HT-29 (cell line): ENCODE measurements around the gene WIPF3. TPM values are rescaled to one million over a fixed set of nuclear protein-coding genes. Genes with fewer than 3 reads are reported as not detected.
"Not testable (repeated sequence)": the region's sequence is repeated elsewhere in the genome, so short reads cannot be mapped to it uniquely, and the experiment has no call there.

Source experiments
- DNase-seq: peaks from one replicate; pipeline ENCODE4 v3.0.0-alpha.2; 2015; ENCODE audit warnings: low spot score
- small RNA-seq: library from RNA; depleted of rRNA; stranded (forward); fragments of <200 nt; gene quantifications from one replicate; pipeline ENCODE3, GENCODE V24; 2014
- total RNA-seq: library from RNA; depleted of rRNA; stranded (reverse); fragments of >200 nt; shearing (Covaris generic); gene quantifications from 2 replicates; pipeline ENCODE4 v1.2.3, GENCODE V29; 2014; rRNA removed

The WIPF3 gene
- total RNA-seq, 1 experiment from 2014 or later, result 0.10 TPM

GRCh38 chr7:29950480-29950879 lies 144.2 kb downstream of the WIPF3 start:
- no peak for DNase-seq

DNA sequence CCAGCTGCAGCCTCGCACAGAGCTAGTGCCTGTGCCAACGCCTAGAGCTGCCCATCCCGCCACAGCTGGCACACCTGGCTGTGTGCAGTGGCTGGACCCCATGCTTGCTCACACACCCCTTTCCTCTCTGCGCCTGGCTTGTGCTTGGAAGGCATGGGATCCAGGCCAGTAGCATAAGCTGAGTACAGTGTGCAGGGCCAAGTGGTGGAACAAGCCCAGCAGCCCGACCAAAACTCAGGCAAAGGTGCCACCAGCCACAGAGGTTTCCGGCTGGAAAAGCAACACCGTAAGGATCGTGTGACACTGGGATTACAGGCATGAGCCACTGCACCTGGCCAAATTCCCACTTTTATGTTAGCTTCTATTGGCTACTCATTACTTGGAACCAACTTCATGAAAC lies 144.9 kb downstream of the WIPF3 start:
- DNase-seq, result no peak

DNA sequence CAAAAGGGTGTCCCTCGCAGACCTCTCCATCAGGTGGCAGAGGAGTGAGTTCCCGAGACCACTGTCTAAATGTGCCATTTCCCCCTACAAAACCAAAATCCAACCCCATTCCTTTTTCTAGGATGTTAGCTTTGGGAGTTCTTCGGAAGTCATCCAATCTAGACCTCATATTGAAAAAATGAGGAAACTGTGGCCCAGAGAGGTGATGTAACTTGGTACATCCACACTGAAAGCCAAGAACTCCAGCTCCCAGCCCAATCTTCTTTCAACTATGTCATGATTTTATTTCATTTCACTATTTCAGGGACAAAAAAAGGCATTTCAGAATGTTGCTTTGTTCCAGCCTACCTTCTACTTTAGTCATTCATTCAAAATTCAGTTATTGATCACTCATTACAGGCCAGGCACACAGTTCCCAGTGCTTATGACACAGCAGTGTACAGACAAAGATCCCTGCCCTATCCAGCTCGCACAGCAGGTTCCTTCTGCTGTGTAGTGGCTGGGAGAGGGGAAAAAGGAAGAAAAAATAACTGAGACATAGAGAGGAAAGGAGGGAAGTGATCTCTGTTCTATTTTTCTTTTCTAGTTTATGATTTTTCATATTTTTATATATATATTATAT lies 147.5 kb downstream of the WIPF3 start:
- no peak for DNase-seq

DNA sequence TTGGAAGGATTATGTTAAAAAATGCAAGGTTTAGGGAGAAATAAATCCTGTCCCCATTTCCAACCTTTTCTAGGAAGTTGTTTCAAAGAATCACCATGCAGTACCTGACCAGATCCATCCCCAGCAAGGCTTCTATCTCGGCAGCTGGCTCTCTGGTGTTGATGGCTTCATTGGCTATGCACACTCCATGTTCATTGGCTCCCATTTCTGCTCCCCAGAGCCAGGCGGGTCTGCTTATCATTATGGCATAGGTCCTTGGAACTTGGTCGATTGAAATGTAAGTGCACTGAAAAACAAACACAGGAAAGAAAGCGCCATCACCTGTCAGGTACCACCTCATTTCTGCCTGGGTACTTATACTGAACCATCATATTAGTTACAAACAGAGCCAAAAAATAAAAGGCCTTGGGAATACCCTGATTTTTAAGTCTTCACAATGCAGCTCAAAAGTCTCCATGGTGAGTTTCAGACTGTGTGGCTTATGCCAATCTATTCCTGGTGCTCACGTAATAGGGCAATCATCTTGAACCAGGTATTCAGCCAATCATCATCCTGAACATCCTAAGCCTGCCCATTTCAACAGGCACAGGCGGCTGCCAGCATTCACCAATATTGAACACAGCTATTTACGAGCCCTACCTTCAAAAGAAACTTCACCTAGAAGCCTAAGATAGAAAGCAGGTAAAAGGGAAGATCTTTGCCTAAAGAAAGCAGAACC lies 148.9 kb downstream of the WIPF3 start:
- DNase-seq, result no peak

GRCh38 chr7:29955799-29956486 lies 149.6 kb downstream of the WIPF3 start:
- no peak for DNase-seq

DNA sequence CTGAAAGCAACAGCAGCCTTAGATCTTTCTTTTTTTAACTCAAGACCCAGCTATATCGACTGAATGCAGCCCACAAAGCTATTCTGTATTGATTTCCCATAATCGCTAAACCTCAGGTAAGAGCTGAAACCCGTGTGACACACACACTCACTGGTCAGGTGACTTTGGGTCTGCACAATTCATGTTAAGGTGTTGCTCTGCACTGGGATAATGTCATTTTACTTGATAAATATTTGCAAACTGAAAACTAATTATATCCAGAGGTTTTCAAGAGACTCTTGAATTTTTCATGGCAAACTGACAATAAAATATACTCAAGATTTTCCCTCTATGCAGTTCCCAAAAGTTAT lies 150.2 kb downstream of the WIPF3 start:
- DNase-seq, result no peak

DNA sequence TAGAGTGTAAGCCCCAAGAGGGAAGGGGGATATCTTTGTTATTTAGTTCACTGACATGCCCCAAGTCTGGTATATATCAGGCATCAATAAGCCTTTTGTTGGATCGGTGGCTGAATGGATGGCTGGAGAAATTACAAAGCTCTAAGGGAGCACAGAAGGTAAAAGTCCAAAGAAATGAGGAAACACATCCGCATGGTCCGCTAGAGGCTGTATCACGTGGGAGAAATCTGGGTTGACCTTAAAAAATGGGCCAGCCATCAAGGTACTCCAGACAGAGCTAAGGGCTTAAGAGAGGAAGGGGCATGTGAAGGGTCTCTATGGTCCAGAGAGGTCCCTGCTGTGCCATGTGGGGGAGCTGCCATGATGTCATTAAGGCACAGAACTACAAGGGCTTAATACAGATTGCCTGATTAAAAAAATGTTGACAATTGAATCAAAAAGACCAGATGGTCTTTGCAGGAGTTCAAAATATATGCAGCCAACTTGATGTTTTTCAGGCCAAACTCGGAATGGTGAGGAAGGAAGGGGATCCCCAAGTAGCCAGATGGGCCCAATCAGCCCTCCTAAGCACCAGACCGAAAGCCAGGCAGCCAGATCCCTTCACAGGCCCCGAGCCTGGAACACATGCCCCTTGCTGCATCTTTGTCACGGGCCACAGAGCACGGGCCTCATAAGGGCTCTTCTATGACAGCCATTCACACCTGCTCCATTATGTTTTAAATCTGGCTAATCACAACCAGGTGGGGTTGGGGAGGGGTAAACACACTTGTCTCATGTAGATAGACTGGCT lies 151.4 kb downstream of the WIPF3 start:
- DNase-seq, result no peak

DNA sequence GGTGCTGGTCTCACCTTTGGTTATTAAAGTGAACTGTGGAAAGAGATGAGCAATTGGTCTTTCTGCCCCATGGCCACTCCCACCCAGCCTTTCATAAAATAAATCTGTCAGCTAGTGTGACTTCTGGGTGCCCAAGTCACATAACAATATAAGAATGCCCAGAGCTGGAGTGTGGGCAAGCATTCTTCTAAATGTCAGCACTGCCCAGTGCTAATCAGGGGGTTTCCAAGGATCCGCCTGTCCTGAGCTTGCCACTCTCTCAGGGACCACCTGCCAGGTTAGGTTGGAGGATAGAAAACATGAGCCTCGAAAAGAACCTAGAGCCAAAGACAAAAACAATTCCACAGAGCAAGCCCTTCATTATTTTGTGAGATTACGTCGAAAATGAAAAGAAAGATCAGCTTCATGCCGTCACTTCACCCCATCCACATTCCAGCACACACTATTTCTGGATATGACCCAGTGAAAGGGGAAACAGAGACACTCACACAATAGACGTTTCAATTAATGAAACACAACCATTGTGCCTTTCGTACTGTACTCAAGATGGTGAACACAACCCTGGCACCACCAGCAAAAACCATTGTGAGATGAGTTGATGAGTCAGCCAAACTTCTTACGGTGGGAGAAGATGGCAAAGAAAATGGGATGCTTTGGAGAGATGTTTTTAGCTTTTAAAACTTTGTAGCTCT lies 152.5 kb downstream of the WIPF3 start:
- no peak for DNase-seq

- DNase-seq, result not testable (repeated sequence)
Observed at GRCh38 chr7:29961611-29962010, 155.3 kb downstream of the WIPF3 start.

DNA sequence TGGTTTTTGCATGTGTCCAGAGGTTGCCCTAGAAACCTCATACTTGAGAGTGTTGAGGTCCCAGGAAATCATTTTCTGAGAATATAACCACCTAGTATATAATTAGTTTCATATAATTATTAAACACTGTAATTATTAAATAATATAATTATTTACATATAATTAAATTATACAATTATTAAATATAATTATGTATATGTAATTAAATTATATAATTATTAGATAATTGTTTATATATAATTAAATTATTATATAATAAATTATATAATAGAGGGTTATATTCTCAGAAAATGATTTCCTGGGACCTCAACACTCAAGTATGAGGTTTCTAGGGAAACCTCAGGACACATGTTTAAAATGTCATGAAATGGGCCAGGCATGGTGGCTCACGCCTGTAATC lies 155.7 kb downstream of the WIPF3 start:
- DNase-seq, result no peak

DNA sequence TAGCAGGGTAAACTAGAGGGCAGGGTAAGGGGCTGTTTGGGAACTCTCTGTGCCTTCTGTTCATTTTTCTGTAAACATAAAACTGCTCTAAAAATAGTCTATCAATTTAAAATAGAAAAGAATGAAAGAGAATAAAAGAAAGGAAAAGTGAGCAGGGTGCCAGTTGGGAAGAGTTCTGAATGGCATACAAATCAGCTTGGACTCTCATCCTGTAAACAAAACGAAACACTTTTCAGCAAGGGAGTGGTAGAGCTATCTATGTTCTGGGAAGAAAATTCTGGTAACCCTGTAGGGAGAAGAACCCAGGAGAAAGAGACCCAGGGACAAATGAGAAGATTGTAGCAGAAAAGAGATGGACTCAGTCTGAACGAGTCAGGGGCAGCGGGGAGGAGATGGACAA lies 158.7 kb downstream of the WIPF3 start:
- no peak for DNase-seq

Small RNA genes lying within 50 kb of the gene (small RNA-seq; reads per million reads assigned to genes)
- gene RF01210, result not detected

Other genes with a start within 250 kb of the WIPF3 start
- gene PRR15, start 242.7 kb upstream of the WIPF3 start, total RNA-seq, result 101 and 105 TPM in 2 replicates
- gene SCRN1, start 183.3 kb downstream of the WIPF3 start, total RNA-seq, result 17.0 and 18.6 TPM in 2 replicates
- gene FKBP14, start 220.2 kb downstream of the WIPF3 start, total RNA-seq, result 3.3 and 3.7 TPM in 2 replicates
- 5.2 and 7.8 TPM in 2 replicates for gene PLEKHA8, start 221.9 kb downstream of the WIPF3 start, total RNA-seq